ENCODE data around the gene PPM1F.

PPM1F gene

DNA sequence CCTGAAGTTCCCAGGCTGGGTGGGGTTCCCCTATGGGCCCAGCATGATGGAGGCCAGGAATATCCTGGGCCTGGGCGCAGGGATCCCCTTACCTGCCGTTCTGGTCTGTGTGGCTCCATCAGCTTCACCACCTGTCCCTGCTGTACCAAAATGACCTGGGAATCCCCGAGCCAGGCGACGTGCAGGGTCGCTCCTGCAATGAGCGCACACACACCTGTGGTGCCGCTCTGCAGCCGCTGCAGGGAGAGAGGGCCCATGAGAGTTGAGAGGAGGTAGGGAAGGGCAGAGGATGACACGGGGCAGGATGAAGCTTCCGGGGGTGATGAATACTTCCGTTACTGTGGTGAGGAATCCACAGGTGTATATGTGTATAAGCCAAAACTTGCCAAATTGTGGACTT, 21.6 kb downstream of the PPM1F start:
- TF ChIP-seq, protein P1, sequence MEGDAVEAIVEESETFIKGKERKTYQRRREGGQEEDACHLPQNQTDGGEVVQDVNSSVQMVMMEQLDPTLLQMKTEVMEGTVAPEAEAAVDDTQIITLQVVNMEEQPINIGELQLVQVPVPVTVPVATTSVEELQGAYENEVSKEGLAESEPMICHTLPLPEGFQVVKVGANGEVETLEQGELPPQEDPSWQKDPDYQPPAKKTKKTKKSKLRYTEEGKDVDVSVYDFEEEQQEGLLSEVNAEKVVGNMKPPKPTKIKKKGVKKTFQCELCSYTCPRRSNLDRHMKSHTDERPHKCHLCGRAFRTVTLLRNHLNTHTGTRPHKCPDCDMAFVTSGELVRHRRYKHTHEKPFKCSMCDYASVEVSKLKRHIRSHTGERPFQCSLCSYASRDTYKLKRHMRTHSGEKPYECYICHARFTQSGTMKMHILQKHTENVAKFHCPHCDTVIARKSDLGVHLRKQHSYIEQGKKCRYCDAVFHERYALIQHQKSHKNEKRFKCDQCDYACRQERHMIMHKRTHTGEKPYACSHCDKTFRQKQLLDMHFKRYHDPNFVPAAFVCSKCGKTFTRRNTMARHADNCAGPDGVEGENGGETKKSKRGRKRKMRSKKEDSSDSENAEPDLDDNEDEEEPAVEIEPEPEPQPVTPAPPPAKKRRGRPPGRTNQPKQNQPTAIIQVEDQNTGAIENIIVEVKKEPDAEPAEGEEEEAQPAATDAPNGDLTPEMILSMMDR (IDR thresholded peaks at IDR 0.05; ENCODE audit: insufficient read depth, missing control alignments), result no peak
- DNase-seq (ENCODE audit: insufficient read length, low spot score), result no peak
- no peak for FAIRE-seq

DNA sequence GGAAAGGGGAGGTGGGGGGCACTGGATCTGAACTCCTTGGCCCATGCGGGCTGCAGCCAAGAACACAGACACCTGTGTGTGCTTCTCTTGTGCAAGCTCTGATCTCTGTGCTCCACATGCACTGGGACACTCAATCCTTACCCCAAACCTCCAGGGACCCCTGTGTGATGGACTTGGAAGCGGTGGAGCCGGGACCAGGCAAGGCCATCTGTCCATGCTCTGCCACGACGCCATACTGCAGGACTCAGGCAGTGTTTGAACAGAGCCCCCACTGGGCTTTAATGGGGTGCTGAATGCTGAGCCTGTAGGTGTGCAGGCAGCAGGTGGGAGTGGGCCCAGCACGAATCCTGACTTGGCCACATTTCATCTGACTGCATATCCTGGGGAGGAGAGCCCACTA, 23.4 kb downstream of the PPM1F start:
- TF ChIP-seq, protein P1 (IDR thresholded peaks at IDR 0.05; ENCODE audit: insufficient read depth, missing control alignments), result no peak
- FAIRE-seq (no peak), DNase-seq (ENCODE audit: insufficient read length, low spot score) (no peak)

DNA sequence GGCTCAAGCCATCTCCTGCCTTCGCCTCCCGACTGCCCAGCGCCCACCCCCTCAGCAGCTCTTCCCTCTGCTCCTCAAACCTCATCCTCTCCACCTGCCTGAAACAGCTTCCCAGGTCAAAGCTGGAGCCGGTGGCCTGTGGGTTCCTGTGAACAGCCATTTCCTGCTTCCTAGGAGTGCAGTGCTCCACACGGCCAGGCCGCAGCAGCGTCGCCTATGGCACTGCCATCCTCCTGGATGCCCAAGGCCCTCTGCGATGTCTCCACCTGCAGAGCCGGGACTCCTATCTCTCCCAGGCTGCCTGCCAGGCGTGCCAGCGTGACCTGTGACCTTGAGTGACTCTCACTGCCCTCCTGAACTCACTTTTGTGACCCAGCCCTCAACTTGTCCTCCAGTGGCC, 24.6 kb downstream of the PPM1F start:
- DNase-seq (ENCODE audit: insufficient read length, low spot score) (no peak), FAIRE-seq (no peak)
- TF ChIP-seq, protein P1 (IDR thresholded peaks at IDR 0.05; ENCODE audit: insufficient read depth, missing control alignments), result no peak

DNA sequence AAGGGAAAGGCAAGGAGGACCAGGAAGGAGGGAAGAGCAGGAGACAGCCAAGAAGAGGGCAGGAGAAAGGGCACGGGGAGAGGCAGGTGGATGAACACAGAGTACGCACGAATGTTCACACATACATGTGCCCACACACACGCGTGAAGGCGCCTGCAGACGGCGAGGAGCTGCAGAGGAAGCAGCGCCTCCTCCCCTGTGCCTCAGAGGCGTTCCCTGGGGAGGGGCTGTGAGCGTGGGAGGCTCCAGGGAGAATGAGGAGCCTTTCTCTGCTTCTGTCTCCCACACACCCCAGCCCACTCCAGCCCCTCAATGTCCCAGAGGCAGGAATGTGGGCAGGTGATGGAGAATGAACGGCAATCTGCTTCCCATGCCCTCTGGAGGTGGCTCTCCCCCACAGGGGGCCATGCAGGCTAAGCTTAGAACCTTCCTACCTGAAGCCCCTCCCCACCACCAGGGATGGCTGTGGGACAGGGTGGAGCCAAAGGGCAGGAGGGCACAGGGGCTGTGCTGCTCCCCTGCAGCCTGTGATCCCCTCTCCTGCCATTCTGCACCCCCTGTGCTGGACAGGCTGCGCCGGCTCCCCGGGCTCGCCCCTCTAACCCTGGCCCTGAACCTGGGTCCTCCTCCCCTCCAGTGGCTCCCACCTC, 25.3 kb downstream of the PPM1F start:
- DNase-seq (ENCODE audit: insufficient read length, low spot score) (no peak), FAIRE-seq (no peak)
- TF ChIP-seq, protein P1 (IDR thresholded peaks at IDR 0.05; ENCODE audit: insufficient read depth, missing control alignments), result no peak

DNA sequence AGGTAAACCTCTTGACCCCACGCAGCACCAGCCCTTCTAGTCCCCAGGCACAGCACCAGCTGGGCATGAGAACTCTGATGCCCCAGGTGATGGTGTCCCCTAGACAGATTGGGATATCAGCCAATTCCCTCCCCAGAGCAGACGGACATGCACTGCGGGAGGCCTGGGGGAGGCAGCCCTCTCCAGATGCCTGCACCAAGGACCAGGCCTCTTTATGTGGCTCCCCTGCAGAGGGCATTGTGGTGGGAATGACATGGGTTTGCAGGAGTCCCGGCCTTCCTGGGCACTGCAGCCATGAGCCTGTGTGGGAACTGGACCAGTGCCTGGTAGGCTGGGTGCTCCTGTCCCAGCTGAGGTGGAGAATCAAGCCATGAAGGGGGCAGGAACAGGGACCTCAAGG, 25.9 kb downstream of the PPM1F start:
- TF ChIP-seq, protein P1 (IDR thresholded peaks at IDR 0.05; ENCODE audit: insufficient read depth, missing control alignments), result no peak
- FAIRE-seq (no peak), DNase-seq (ENCODE audit: insufficient read length, low spot score) (no peak)

DNA sequence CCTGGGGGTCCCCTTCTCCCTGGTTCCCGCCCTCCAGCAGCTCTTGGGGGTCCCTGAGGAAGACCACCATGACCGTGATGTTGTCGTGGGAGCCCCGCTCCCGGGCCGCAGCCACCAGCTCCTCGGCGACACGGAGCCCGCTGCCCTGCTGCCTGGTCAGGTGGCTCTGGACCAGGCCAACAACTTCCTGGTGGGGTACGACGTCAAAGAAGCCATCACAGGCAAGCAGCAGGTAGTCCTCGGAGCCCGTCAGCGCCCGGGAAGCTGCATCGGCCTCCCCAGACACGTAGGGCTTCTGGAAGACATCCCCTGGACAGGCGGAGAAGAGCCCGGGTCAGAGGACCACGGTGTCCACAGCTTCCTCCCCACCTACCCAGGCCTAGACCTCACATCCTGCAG, 29.5 kb downstream of the PPM1F start:
- TF ChIP-seq, protein P1 (IDR thresholded peaks at IDR 0.05; ENCODE audit: insufficient read depth, missing control alignments), result no peak
- FAIRE-seq, result no peak
- DNase-seq (ENCODE audit: insufficient read length, low spot score), result no peak

DNA sequence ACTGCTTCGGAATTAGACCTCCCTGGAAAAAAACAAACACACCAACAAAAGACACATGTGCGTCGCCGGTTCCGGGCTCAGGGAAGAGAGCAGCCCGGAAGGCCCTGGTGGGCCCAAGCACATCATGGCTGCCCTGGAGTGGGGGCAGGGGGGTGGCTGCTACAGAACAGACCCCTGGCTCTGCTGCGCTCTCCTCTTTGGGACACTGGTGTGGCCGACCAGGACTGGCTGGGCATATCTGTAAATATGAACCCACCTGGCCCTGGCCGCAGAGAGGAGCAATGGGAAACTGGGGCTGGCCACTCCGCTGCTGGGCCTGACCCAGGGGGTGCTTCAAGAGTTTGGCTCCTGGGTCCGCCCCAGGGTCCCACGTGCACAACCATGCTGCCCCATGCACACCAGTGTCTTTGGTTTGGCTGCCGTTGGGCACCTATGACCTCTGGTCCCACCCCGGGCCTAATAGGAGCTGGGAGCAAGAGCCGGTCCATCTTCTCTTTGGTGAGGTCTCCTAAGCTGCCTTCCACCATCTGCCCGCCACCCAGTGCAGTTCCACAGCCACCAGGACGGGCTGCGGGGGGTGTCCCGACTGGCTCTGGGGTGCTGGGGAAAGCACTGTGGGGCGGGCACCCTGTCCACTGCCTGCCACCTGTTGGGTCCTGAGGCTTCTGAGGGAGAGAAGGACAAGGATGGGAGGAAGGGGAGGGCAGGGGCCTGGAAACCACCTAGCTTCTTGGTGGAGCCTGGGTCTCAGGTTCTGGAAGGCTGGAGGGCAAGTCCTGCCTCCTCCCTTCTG, 30.1 kb downstream of the PPM1F start:
- FAIRE-seq (no peak), DNase-seq (ENCODE audit: insufficient read length, low spot score) (no peak)
- TF ChIP-seq, protein P1 (IDR thresholded peaks at IDR 0.05; ENCODE audit: insufficient read depth, missing control alignments), result no peak

Measured in D721Med (cell line).